ENCODE results near the gene PRKG1.
"Not testable (repeated sequence)": the region's sequence is repeated elsewhere in the genome, so short reads cannot be mapped to it uniquely, and the experiment has no call there.

PRKG1 gene

DNA sequence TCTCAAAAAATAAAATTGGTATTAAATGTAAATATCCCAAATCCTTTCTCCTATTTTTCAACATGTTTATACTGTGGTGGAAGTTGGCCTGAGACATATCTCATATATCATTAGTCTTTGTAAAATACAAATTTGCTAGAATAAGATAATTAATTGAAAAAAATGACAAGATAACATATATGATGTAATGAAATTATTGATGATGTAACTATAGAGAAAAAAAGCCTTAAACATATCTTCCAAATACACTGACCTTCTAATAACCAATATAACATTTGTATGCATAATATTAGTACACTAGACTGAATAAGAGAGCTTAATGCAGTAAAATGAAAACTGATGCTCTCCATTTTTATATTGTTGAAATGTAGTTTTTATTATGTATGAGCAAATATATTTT, 104.3 kb downstream of the PRKG1 start:
- DNase-seq = no peak

DNA sequence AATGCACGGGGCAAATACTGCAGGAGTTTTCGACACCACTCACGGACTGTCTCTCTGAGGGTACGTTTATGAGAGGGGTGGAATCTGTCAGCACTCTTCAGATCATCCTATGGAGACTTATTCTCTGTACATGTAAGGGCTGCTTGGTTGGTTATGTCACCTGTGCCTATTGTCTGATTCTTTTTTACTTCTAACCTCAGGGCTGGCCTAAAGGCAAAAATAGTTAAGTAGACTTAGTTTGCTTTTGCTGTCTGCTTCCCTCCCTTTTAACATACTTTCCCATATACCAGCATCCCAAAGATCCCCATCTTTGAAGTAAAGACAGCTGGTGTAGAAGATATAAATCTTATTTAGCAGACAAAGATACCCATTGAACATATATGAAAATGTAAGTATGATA, 105.9 kb downstream of the PRKG1 start:
- no peak for DNase-seq

DNA sequence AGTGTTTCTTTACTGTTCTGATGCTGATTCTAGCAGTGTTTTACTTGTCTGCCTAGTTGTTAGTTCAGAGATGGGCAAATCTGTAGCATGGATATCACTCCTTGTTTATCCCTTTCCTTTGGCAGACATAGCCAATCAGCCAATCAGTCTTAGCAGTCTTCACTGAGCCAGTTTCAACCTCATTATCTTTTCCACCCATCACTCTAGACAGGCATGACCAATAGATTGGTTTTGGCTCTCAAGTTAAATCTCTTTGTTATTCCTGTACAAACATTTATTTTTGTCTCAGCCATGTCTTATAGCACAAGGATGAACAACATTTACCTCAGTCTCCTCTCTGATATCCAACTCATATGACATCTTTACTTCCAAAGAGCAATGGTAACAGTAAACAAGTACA, 109.5 kb downstream of the PRKG1 start:
- DNase-seq = no peak

DNA sequence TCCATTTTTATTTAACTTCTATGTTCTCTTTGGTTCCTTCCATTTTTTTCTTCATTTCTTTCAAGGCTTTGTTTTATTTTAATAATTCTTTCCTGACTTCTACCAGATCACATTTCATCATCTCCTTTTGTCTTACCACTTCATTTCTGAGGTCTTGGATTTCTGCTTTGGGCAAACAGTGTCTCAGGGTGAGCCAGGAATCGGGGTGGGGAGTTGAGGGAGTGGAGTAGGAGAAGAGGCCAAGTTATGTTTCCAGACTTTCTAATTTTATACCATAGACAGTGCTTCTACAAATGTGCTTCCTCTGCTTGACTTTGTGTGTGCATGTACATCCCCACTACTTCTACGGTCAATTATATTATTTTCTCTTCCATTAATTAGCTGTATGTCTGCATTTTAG, 112.1 kb downstream of the PRKG1 start:
- DNase-seq = no peak

DNA sequence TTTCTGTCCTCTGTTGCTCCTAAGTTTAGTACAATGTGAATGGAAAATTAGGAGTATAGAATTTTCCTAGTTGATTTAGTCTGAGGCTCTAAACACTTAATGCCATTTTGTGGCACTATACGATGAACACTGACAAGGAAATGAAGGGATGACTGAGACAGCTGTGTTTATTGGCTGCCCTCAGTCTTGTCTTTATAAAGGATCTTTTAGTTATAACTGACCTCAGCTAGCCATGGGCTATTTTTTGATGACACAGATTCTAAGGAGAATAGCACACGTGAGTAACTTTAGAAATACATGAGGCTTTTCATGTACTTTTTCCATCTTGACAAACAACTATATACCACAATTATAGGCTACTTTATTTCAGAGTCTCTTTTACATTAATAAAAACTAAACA, 113.7 kb downstream of the PRKG1 start:
- DNase-seq = no peak

DNA sequence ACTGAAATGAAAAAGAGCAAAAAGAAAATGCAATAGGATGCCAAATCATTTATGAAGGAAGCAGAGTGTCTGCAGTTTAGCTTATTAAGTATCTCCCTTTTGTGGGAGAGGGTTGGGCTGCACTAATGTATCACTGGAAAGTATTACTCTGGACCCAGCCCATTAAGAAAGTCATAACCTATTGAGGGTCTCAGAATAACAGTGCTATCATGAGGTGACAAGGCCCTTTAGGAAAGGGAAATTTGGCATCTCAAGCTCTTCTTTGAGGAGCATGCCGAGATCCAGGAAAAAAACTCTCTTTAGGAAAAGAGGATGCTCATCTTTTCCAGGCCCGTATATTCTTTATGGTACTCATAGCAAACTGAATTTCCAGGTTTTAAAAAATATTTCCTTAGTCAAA, 114.6 kb downstream of the PRKG1 start:
- no peak for DNase-seq

DNA sequence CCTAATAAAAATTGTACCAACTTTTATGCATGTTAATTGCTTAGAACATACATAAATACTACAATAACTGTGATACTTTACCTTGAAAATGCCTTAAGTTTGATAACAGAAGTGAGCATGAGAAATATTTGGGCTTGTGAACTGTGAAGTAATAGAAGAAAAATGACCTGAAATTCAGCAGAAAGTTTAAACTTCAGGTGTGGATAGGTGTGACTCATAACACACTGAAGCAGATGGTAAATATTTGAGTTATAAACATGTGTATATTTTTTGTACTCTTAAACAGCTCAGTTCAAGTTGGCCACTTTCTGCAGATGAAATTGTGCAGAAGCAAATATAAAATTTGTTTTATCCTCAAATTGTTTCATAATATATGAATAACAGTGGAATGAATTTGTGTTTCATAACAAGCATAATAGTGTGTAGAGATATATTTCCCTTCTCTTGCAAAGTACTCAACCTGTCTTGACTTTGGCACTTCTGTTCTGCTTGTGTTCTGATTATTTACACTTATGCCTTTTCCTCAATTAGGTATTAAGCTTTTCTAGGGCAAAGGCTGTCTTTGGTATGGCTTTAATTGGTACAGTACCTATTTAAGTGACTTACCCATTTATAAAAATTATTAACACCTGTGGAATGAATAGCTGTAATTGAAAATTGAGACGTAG, 122.4 kb downstream of the PRKG1 start:
- no peak for DNase-seq

DNA sequence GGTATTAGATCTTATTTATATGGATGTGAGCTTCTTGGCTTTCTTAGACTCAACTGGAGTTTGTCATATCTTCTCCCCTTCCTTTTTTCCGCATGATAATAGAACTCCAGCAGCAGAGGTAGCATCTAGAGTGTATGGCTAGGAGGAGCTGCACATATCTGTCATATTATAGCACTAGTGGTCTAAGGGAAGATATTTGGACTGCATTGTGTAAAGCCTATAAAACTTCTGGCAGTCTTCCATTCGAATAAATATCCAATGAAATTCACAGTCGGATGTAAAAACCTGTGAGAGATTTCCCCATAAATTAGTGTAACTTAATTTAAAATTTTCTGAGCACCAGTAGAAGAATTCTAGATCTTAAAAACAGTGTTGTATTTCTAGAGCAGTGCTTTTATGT, 123.9 kb downstream of the PRKG1 start:
- DNase-seq = no peak

DNA sequence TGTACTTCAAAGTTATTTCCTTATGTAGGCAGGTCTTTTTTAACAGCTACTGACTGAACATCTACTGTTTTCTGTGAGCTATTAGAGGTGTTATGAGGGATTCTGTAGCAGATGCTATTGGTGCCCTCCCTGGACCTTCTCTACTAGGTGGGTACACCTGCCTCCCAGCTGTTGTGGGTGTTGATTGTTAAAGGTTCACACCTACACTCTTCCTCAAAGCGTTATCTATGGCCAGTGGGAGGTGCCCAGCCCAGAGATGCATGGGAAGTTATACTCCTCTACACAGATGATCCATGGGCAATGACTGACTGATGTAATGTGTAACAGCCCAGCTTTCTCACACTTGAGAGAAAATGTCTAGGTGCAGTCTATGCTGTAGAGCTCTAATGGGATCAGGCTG, 127.7 kb downstream of the PRKG1 start:
- DNase-seq = no peak

DNA sequence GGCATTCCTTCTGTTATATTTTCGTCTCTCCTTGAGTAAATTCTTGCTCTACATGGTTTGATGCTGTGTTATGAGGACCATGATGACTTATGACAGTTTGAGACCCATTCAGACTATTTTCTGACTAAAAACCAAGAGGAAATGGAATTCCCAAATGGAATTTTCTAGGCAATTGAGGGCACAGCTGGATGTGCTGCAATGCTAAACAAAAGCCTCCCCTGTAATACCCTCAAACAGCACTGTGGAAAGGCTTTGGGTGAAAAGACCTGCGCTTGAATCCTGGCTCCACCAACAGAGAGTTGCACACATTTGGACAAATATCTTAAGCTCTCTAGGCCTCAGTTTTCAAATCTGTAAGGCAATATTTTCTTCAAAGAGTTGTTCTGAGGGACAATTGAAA, 129.1 kb downstream of the PRKG1 start:
- no peak for DNase-seq

DNA sequence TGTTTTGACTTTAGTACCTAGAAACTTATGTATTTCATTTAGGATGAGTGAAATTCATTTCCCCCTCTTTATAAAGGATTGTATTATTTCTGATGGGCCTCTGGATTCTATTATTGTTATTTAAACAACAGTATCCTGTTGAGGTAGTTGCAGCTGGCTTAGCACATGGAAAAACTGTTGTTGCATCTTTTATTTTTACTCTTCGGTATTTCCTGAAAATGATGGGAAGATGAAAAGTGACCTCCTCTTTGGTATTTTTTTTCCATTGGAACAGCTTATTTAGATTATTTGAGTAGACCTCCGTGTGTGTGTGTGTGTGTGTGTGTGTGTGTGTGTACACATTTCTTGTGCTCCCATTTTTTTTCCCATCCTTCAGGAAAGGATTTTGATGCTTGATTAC, 129.8 kb downstream of the PRKG1 start:
- DNase-seq = no peak

DNA sequence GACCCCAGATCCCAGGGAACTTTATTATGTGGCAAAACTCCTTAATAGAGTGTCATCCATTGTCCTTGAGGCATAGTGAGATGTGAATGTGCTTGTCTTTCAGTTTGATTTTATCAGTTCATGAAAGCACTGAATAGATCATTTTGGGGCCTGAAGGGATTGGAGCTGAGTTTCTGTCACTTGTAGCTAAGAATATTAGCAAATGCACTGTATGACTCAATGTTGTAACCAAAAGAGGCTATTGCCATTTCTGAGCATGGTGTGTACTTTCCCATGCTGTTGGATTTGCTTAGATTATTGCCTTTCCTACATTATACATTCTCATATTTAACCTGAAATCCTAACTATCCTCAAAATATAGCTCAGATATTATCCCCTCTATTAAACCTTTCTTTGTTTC, 130.4 kb downstream of the PRKG1 start:
- DNase-seq = no peak

DNA sequence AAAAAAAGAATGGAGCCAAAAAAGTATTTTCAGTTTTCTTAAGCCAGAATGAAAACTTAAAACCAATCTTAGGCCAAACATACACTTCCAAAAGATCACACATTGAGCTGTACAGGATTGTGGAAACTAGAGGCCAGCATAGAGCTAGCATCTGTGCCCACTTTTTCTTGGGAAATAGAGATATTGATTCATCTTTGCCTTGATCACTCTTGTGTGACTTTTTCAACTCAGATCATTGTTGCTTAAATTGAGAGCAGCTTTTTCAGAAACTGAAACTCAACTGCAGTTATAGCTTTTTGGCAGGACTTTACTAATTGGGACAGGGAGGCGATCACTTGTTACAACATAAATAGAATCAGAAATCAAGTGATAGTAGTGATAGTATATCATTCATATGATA, 132.2 kb downstream of the PRKG1 start:
- no peak for DNase-seq

DNA sequence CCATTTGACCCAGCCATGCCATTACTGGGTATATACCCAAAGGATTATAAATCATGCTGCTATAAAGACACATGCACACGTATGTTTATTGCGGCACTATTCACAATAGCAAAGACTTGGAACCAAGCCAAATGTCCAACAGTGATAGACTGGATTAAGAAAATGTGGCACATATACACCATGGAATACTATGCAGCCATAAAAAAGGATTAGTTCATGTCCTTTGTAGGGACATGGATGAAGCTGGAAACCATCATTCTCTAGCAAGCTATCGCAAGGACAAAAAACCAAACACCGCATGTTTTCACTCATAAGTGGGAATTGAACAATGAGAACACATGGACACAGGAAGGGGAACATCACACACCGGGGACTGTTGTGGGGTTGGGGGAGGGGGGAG, 138.7 kb downstream of the PRKG1 start:
- not testable (repeated sequence) for DNase-seq

DNA sequence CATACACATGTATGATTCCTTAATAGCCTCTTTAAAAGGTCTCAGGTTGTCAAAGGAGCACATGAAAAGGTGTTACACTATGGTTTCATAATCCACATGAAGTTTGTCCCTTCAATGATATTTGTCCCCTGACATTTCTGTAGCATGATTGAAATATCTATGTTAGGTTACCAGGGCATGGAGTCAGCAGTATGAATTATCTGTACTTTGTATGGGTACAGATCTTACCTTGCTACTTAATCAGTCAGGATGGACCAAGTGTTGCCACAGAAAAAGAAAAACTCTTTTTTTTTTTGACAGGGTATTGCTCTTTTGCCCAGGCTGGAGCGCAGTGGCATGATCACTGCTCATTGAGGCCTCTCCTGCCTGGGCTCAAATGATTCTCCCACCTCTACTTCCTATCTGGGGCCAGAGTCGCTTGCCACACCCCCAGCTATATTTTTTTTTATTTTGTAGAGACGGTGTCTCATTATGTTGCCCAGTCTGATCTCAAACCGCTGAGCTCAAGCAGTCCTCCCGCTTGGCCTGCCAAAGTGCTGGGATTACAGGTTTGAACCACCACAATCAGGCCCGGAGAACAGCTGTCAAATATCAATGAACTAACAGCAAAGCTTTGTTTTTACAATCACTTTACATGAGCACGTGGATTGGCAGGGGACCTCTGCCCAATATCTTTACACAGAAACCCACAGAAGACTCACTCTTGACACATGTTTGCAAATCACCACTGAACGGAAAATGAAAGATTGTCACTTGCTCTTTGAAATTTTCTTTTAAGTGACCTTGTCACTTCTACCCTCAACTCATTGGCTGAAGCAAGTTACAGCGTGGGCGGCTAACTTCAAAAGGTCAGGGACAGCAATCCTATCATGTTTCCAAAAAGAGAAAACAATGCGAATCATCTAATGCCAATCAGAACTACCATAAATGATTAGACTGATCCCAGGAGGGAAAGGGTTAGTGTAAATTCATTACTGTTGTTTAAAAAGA, 140.2 kb downstream of the PRKG1 start:
- DNase-seq = no peak

DNA sequence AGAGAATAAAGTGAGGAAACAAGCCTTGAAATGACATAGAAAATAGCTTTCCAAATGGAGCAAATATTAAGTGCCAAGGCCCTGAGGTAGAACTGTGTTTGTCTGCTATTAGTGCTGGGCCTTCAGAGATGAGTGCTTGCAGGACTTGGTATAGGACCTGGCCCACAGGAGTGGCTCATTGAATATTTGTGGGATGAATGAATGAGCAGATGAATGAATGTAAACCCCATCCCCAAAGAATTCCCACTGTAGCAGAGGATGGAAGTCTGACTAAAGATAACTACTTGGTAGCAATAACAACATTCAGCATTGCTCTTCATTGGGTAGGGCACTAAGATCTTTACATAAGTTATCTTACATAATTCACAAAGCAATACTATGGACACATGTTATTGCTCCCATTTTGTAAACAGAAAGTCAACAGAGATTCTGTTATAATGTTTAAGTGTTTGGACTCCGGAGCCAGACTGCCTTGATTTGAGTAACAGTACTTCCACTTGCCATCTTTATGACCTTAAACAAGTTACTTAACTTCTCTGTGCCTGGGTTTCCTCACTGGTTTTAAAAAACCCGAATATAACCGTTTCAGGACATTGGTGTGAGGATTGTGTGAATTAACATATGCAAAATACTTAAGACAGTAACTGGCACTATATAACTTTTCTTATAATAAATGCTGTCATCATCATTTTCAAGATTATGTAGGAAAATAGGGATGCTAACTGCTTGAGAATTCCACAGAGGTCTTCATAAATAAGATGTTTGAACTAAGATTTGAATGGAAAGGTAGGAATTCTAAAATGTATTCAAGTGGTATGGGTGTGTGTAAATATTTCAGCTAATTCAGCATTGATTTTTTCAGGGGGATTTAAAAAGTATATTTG, 141.9 kb downstream of the PRKG1 start:
- DNase-seq = no peak

DNA sequence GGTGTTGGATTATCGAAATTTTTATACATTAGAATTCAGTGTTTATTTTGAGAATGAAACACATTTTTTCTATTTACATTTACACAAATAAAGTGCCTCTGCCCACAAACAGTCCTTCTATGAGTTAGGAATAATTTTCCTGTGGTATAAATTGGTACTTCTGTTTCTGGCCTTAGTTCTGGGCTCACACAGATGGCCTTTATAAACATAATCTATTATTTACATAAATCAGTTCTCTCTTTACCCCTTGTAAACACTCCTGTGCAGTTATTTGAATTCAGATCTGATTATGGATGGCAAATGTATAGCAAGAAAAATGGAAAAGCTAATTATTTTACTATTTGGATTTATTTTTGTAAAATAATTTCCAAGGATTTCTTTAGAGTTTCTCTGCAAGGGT, 143.2 kb downstream of the PRKG1 start:
- DNase-seq = no peak

DNA sequence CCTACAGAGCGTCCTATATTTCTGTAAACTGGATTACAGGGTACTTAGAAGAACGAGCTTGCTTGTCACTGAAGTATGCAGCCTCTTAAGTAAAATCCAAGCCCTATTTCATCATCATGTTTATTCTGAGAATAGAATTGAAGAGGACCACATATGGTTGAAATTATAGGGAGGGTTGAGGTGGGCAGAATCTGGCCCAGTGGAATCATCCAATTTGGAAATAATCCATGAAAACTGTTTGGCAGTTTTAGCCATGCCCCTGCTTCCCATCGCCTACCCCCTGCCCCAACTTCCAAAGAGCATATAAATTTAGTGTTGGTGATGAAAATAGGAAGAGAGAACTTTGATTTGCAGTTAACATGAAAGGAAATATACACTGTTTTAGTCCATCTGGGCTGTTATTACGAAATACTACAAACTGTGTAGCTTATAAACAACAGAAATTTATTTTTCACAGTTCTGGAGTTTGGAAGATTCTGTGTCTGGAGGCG, 150.4 kb downstream of the PRKG1 start:
- DNase-seq = no peak

DNA sequence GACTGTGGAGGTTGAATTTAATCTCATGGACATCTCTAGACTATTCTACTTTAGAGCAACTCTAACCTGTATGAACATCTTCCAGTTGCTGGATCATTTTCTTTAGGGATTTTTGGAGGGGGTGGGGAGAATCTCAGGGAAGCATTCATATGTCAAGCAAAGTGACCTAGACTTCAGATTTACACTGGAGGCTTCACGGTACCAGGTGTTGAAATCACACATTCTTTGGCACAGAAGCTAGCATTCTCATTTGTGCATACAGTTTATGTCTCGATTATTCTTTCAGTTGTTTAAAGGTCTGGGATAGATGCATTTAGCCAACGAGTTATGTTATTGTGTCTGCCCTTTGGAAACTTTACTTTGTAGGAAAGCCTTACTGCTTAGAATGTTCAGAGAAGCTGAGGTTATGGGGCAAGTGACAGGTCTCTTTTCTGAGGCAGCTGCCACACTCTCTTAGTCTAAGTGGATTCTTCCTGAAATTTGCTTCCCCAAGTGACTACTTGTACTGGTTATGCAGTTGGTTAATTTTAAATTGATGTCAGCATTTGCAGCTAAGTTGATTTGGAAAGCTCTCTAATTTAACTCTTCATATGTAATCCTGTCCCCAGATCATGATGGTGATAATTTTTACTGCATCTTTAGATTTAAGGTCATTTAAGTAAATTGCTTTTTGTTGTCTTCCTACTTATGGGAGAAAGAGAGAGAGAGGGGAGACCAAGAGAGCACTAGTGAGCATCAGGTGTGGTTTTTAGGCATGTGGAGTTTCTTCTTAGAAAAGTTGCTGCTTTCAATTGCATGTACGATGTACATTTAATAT, 153.8 kb downstream of the PRKG1 start:
- no peak for DNase-seq

DNA sequence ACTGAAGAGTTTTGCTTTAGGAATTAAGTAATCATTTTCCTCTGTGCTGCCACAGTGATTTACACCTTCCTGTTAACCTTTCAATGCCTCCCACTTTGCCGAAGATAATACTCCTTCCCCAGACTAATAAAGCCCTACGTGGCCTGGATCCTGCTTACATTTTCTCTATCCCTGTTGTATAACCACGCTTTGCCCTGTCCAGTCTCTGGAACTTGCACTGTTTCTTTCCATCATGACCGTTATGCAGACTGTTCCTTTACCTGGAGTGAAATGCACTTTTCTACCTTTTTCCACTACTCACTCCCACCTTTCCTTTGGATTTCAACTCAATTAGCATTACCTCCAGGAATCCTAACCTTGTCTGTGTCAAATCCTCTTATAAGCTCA, 154.4 kb downstream of the PRKG1 start:
- DNase-seq = no peak

DNA sequence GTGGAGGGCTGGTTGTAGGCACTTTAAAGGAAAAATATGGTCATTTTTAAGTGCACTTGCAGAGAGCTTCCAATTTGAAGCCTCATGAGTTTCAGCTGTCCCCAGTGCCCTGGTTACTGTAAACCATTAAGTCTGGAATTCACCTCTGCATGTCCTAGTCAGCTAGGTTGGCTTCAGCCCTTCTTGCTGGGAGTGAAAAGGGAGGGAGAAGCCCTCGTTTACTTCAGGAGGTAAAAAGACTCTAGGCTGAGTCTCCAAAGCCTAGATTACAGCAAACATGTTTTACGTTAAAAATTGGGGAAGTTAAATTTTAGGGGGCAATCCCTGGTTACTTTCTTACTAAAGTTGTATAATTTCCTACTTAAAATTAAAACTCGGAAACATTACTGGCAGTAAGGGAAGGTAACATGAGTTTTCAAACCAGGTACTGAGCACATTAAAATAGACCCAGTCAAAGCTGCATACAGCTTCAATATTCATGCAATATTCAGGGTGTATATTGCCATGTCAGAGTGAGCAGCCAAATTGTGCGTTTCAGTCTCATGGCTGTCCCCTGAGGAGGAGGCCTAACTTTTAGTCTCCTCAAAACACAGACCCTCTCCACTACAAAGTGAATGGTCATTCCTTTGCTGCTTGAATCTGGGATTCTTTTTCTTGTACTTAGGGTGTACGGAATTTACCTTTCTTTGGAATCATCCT, 156.7 kb downstream of the PRKG1 start:
- no peak for DNase-seq

DNA sequence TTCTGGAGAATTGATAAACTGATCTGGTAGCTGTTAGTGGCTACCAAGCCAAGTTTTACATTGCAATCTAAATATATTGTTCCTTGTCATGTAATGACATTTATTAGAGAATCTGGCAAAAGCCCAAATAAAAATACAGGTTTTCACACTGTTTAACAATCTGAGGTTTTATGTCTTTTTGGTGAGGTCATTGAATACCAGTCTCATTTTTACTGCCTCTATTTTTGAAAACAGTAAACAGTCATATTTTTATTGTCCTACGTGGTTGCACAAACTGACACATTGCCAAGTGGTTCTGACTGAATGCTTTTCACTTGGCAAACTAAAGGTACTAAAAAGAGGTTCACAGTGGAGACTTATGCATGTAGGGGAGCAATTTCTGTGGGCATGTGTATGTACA, 157.5 kb downstream of the PRKG1 start:
- DNase-seq = no peak
